ENCODE data around the gene INPP5A. TPM values are rescaled to one million over a fixed set of nuclear protein-coding genes. Genes with fewer than 3 reads are reported as not detected.

Gene INPP5A
- total RNA-seq, 6 experiments from 2014 or later: 58.9 to 64.6 (median 63.8) TPM

- no peak overlapping the region for H3K4me3 Mint-ChIP-seq
- H3K36me3 Mint-ChIP-seq (ENCODE audit: low read depth): no peaks in the 10 kb centered on the region
- H3K27me3 Mint-ChIP-seq (ENCODE audit: insufficient read depth): peaks cover 22% of the 10 kb centered on the region
- no peak overlapping the region for H3K27ac Mint-ChIP-seq
- TF ChIP-seq, protein P1, sequence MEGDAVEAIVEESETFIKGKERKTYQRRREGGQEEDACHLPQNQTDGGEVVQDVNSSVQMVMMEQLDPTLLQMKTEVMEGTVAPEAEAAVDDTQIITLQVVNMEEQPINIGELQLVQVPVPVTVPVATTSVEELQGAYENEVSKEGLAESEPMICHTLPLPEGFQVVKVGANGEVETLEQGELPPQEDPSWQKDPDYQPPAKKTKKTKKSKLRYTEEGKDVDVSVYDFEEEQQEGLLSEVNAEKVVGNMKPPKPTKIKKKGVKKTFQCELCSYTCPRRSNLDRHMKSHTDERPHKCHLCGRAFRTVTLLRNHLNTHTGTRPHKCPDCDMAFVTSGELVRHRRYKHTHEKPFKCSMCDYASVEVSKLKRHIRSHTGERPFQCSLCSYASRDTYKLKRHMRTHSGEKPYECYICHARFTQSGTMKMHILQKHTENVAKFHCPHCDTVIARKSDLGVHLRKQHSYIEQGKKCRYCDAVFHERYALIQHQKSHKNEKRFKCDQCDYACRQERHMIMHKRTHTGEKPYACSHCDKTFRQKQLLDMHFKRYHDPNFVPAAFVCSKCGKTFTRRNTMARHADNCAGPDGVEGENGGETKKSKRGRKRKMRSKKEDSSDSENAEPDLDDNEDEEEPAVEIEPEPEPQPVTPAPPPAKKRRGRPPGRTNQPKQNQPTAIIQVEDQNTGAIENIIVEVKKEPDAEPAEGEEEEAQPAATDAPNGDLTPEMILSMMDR (IDR thresholded peaks at IDR 0.05): no peak
- no peak for DNase-seq
- peaks cover 17% of the 10 kb centered on the region; the same call in 1 of the 2 replicates for H3K4me1 Mint-ChIP-seq (ENCODE audit: low read depth)
- 0 out of 2 replicates have a peak, but pooled peaks cover 4% of the 10 kb centered on the region for H3K9me3 Mint-ChIP-seq
Measured at GRCh38 chr10:132492323-132493025, 45.1 kb upstream of the INPP5A start.

DNA sequence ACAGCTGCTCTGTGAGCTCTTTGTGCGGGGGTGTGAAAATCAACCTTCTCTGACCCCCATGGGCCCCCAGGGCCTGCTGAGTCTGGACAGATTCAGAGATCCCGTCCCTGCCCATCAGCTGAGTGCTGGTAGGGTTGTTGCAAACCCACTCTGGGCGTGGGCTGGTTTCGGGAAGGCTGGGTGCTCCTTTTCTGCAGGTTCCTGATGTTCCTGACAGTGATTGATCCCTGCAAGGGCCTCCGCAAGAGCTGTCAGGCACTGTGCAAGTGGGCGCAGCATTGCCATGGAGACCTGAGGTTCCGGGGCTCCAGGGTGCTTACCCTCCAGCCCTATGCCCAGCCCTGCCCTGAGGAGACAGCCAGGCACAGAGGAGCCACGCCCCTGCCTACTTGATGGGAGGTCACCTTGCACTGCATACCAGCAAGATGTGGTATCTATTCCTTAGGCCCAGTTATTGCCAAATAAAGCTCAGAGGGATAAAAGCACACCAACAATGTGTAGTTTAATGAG is 44.3 kb upstream of the INPP5A start:
- TF ChIP-seq, protein P1 (IDR thresholded peaks at IDR 0.05): no peak
- Mint-ChIP-seq H3K4me1 (ENCODE audit: low read depth) (peaks cover 17% of the 10 kb centered on the region; the same call in 1 of the 2 replicates), H3K27ac (no peak overlapping the region), H3K9me3 (0 out of 2 replicates have a peak, but pooled peaks cover 4% of the 10 kb centered on the region), H3K27me3 (ENCODE audit: insufficient read depth) (peaks cover 22% of the 10 kb centered on the region), H3K36me3 (ENCODE audit: low read depth) (no peaks in the 10 kb centered on the region), H3K4me3 (no peak overlapping the region)
- DNase-seq: no peak

GRCh38 chr10:132493756-132494290 is 43.8 kb upstream of the INPP5A start:
- peaks cover 17% of the 10 kb centered on the region; the same call in 1 of the 2 replicates for H3K4me1 Mint-ChIP-seq (ENCODE audit: low read depth)
- no peak overlapping the region for H3K4me3 Mint-ChIP-seq
- H3K27me3 Mint-ChIP-seq (ENCODE audit: insufficient read depth): peaks cover 23% of the 10 kb centered on the region
- 0 out of 2 replicates have a peak, but pooled peaks cover 4% of the 10 kb centered on the region for H3K9me3 Mint-ChIP-seq
- DNase-seq: no peak
- no peak overlapping the region for H3K27ac Mint-ChIP-seq
- TF ChIP-seq, protein P1 (IDR thresholded peaks at IDR 0.05): no peak
- H3K36me3 Mint-ChIP-seq (ENCODE audit: low read depth): no peaks in the 10 kb centered on the region

DNA sequence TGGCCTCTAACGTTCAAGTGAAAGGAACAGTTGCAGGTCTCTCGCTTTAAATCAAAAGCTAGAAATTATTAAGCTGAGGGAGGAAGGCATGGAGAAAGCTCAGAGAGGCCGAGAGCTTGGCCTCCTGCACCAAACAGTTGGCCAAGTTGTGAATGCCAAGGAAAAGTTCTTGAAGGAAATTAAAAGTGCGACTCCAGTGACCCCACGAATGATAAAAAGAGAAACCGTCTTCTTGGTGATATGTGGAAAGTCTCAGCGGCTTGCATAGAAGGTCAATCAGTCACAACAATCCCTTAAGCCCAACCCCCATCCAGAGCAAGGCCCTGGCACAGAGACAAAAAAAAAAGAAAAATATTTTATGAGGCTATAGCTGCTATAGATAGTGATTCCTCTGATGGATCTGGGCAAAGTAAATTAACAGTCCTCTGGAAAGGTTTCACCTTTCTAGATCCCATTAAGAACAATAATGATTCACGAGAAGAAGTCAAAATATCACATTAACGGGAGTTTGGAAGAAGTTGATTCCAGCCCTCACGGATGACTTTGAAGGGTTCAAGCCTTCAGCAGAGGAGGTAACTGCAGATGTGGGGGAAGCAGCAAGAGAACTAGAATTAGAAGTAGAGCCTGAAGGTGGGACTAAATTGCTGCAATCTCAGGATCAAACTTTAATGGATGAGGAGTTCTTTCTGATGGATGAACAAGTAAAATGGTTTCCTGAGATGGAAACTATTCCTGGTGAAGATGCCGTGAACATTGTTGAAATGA is 42.5 kb upstream of the INPP5A start:
- no peak overlapping the region; the same call in 1 of the 2 replicates for H3K4me3 Mint-ChIP-seq
- no peaks in the 10 kb centered on the region for H3K36me3 Mint-ChIP-seq (ENCODE audit: low read depth)
- DNase-seq: no peak
- H3K4me1 Mint-ChIP-seq (ENCODE audit: low read depth): peaks cover 17% of the 10 kb centered on the region; the same call in 1 of the 2 replicates
- TF ChIP-seq, protein P1 (IDR thresholded peaks at IDR 0.05): no peak
- H3K27ac Mint-ChIP-seq: no peak overlapping the region
- H3K27me3 Mint-ChIP-seq (ENCODE audit: insufficient read depth): peaks cover 34% of the 10 kb centered on the region
- 0 out of 2 replicates have a peak, but pooled peaks cover 4% of the 10 kb centered on the region for H3K9me3 Mint-ChIP-seq

DNA sequence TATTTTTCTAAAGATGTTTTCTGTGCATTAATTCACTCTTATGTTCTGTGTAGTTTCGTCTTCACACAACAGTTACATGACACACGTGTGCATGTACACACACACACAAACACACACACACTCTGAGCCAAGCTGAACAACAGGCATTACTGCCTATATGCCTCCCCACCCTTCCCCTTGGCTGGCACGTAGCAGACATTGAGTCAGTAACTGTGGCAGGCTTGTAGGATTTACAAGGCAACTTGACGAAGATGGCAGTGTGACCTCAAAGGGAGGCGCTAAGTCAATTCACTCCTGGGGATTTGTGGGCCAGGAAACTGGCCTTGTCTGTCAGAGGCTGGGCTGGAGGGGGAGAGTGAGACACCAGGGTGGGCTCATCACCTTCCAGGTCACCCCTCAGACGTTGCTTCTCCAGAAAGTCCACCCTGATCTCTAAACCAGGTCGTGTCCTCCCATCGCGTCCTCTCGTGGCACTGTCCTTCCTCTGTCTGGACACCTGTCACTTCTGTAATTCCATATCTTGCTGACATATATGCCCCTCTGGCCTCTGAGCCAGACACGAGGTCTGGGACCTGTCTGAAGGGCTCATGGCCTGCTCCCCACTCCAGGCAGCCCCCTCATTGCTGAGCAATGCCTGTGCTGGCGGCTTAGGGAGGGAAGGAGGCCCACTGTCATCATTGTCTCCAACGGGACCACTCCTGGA is 41.1 kb upstream of the INPP5A start:
- Mint-ChIP-seq H3K36me3 (ENCODE audit: low read depth) (no peaks in the 10 kb centered on the region), H3K9me3 (no peaks in the 10 kb centered on the region), H3K4me3 (no peak overlapping the region), H3K27ac (no peak overlapping the region), H3K27me3 (ENCODE audit: insufficient read depth) (peaks cover 40% of the 10 kb centered on the region), H3K4me1 (ENCODE audit: low read depth) (peaks cover 17% of the 10 kb centered on the region; the same call in 1 of the 2 replicates)
- DNase-seq: no peak
- TF ChIP-seq, protein P1 (IDR thresholded peaks at IDR 0.05): no peak
